ENCODE data around the gene CD274. TPM values are rescaled to one million over a fixed set of nuclear protein-coding genes. Genes with fewer than 3 reads are reported as not detected.

Gene CD274
- total and polyA plus RNA-seq, 10 of the 15 experiments (the other 5 are each of a cell fraction or from before 2014, with no cell fraction given), result 9.4 to 128 (median 24.6) TPM

DNA sequence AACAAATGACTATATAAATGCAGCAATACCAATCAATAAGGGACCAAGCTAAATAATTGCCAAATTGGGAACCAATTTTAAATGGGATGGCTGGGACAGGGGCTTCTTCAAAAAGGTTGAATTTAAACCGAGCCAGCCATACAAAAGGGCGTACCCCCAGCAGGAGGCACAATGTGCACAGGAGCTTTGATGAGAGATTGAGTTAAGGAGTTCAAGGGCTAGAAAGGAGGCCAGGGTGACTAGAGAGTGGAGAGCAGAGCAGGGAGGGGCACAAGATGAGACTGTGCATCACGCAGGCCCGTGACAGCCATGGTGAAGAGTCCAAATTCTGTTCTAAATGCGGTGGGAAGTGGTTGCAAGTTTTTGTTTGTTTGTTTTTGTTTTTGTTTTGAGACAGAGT, 36.6 kb downstream of the CD274 start:
- Histone ChIP-seq H3K9me3 (replicated peaks; ENCODE audit: control insufficient read depth, insufficient read depth, low read length) (no peaks in the 10 kb centered on the region), H3K27me3 (replicated peaks in 1 of 2; ENCODE audit: control insufficient read depth in 2 of 2, insufficient read depth in 2 of 2, low read length in 1 of 2) (no peaks in the 10 kb centered on the region), H3K36me3 (ENCODE audit: control insufficient read depth in 2 of 2, insufficient read depth in 2 of 2, low read length in 1 of 2) (no peaks in the 10 kb centered on the region; a peak in 1 of 4 replicates), H3K9ac (ENCODE audit: control insufficient read depth, insufficient read depth, low read length) (no peak overlapping the region), H3K27ac (ENCODE audit: control insufficient read depth, insufficient read depth) (no peak overlapping the region), H3K4me3 (no peak overlapping the region), H3K4me2 (ENCODE audit: control insufficient read depth, insufficient read depth) (no peak overlapping the region), H3K79me2 (ENCODE audit: control insufficient read depth, insufficient read depth, low read length) (no peaks in the 10 kb centered on the region), H4K20me1 (ENCODE audit: control insufficient read depth, insufficient read depth) (no peaks in the 10 kb centered on the region), H2AFZ (ENCODE audit: control insufficient read depth, low read depth, low read length) (no peak overlapping the region), H3K4me1 (ENCODE audit: control insufficient read depth, insufficient read depth, low read length) (peaks cover 3% of the 10 kb centered on the region)
- TF ChIP-seq BCL3 (IDR thresholded peaks at IDR 0.05; ENCODE audit: borderline replicate concordance, insufficient read depth, low read depth, low read length, poor library complexity, severe bottlenecking) (no peak), NR2C2 (IDR thresholded peaks at IDR 0.05; ENCODE audit: borderline replicate concordance, control insufficient read depth, insufficient read length, low read depth) (no peak), ETV6 (conservative IDR thresholded peaks at IDR 0.05 in 1 of 2, IDR thresholded peaks at IDR 0.05 in 1 of 2; ENCODE audit: borderline replicate concordance in 1 of 2, low read depth in 1 of 2) (no peak)
- BruUV-seq (replicated peaks), result no TSS peak
- DNase-seq (ENCODE audit: low read depth, low spot score) (no peak), FAIRE-seq (no peak), ATAC-seq (no peak)
- SMC1A ChIA-PET (ENCODE audit: uncharacterized antibody, unreplicated experiment), result interaction anchor here (0.9 to 1.7 kb wide), 8 partner anchors 11 to 77 kb away, joined by 3 to 7 read pairs (median 4); no protein-coding TSS in a partner anchor
- intact Hi-C loops (cut with micrococcal nuclease; ENCODE audit: unreplicated experiment) (no loop called here), in situ Hi-C loops (cut with MboI) (no loop called here)
- WGBS (ENCODE audit: insufficient coverage, insufficient replicate concordance, low lambda C conversion rate, missing lambda C conversion rate), result 98% methylated on average over 5 of the region's 5 CpGs
- RAD21 ChIA-PET (ENCODE audit: unreplicated experiment), result no interaction called here
- CTCF ChIA-PET, result interaction anchor here (0.8 kb wide), 3 partner anchors 22 to 103 kb away, joined by 3 to 4 read pairs (median 3); no protein-coding TSS in a partner anchor
- POLR2A ChIA-PET, result no interaction called here

Data from GM12878 (cell line).